Smooth muscle cell (in vitro differentiated cells): ENCODE results near the gene HPCAL1. TPM values are rescaled to one million over a fixed set of nuclear protein-coding genes. Genes with fewer than 3 reads are reported as not detected.

Source experiments
- DNase-seq: peaks from one replicate; lab custom pipeline; 2025; ENCODE audit not compliant: unreplicated experiment; lab: John Stamatoyannopoulos, UW
- H2AFZ ChIP-seq: fragments of 200-600 bp; sonication (generic); 2 replicates; pipeline ENCODE4 v1.6.0; 2016; ENCODE audit warnings: antibody characterized with exemption, low read depth, mild to moderate bottlenecking
- H3F3A ChIP-seq: fragments of 200-600 bp; sonication (generic); 2 replicates; pipeline ENCODE4 v1.6.0; 2017; ENCODE audit warnings: antibody characterized with exemption, low read depth
- H3K27ac ChIP-seq: fragments of 200-600 bp; sonication (generic); 2 replicates; pipeline ENCODE4 v1.5.1; 2016; ENCODE audit warnings: low read depth, mild to moderate bottlenecking
- H3K27me3 ChIP-seq: fragments of 200-600 bp; sonication (generic); 2 replicates; pipeline ENCODE4 v1.6.1; 2016; ENCODE audit warnings: low read depth, mild to moderate bottlenecking
- H3K36me3 ChIP-seq: fragments of 200-600 bp; sonication (generic); 2 replicates; pipeline ENCODE4 v1.5.1; 2016; ENCODE audit warnings: low read depth
- H3K4me1 ChIP-seq: fragments of 200-600 bp; sonication (generic); 2 replicates; pipeline ENCODE4 v1.5.1; 2016; ENCODE audit warnings: low read depth
- H3K4me2 ChIP-seq: fragments of 200-600 bp; sonication (generic); 2 replicates; pipeline ENCODE4 v1.6.0; 2016; ENCODE audit warnings: mild to moderate bottlenecking
- H3K4me3 ChIP-seq: fragments of 200-600 bp; sonication (generic); 2 replicates; pipeline ENCODE4 v1.5.1; 2016; ENCODE audit warnings: mild to moderate bottlenecking
- H3K79me2 ChIP-seq: fragments of 200-600 bp; sonication (generic); 2 replicates; pipeline ENCODE4 v1.6.0; 2016; ENCODE audit warnings: low read depth, mild to moderate bottlenecking
- H3K9ac ChIP-seq: fragments of 200-600 bp; sonication (generic); 2 replicates; pipeline ENCODE4 v1.6.0; 2016; ENCODE audit warnings: low read depth
- H3K9me3 ChIP-seq: fragments of 200-600 bp; sonication (generic); replicated peaks from 2 replicates; pipeline ENCODE4 v1.5.1; 2016; ENCODE audit warnings: low read depth
- H4K20me1 ChIP-seq: fragments of 200-600 bp; sonication (generic); 2 replicates; pipeline ENCODE4 v1.6.0; 2016; ENCODE audit warnings: low read depth
- CTCF ChIP-seq: fragments of 200-600 bp; sonication (generic); IDR thresholded peaks from 2 replicates; pipeline ENCODE4 v1.5.1; 2017; ENCODE audit warnings: borderline replicate concordance, mild to moderate bottlenecking, antibody characterized with exemption; ENCODE audit not compliant: insufficient read depth, poor library complexity, severe bottlenecking
- WGBS: methylation state at CpG from one replicate; pipeline ENCODE4 v1.1.7; 2016; ENCODE audit warnings: low lambda C conversion rate; 5-methylcytosine and 5-hydroxymethylcytosine counted together
- polyA plus RNA-seq: library from polyadenylated mRNA; unstranded; fragments of >200 nt; fragmentation: Nextera tagmentation; extraction: Ambion mirVana; gene quantifications from 2 replicates; pipeline ENCODE4 v1.2.1, GENCODE V29; 2016
- total RNA-seq: library from RNA; depleted of rRNA; stranded (reverse); fragments of >200 nt; gene quantifications from 2 replicates; pipeline ENCODE4 v1.2.3, GENCODE V29; 2014

HPCAL1 gene
- total and polyA plus RNA-seq, 2 experiments from 2014 or later = 11.7 to 15.8 TPM

DNA sequence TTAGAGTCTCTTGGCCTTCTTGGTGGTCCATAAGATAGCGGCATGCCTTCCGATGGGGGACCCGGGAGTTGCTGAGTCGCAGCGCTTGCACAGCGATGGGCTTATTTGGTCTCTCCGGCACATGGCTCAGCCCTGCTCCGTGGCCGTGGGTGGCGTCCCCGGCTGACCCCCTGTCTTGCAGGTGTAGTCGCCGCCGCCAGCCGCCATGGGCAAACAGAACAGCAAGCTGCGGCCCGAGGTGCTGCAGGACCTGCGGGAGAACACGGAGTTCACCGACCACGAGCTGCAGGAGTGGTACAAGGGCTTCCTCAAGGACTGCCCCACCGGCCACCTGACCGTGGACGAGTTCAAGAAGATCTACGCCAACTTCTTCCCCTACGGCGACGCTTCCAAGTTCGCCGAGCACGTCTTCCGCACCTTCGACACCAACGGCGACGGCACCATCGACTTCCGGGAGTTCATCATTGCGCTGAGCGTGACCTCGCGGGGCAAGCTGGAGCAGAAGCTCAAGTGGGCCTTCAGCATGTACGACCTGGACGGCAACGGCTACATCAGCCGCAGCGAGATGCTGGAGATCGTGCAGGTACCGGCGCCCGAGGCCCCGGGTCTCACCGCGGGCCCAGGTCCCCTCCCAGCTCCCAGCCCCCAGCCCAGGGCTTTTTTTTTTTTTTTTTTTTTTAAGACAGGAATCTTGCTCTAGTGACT lies 117.0 kb downstream of the HPCAL1 start:
- no peaks in the 10 kb centered on the region for H3K27me3 ChIP-seq
- 94% methylated on average over 48 of the region's 54 CpGs for WGBS

DNA sequence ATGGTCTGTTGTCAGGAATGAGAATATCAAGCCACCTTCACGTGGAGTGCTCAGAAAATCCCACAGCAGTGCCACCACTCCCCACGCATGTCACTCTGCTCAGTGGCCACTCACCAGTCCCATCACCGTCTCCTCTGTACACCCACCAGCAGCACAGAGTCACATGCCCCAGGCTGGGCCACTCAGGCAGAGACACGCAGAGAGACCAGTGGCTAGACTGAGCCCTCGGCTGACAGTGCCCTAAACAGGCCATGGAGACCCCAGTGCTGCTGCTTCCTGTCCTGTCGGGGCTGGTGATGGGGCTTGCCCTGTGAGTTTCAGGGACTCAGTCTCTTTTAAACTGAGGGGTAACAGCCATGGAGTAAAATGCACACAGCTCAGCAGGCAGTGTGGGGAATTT lies 119.5 kb downstream of the HPCAL1 start:
- H3K9ac ChIP-seq = no peak overlapping the region
- TF ChIP-seq CTCF = no peak
- H3K27ac ChIP-seq = no peak overlapping the region
- WGBS = 90% methylated on average over 6 of the region's 6 CpGs
- H3K9me3 ChIP-seq = no peaks in the 10 kb centered on the region
- H3K4me3 ChIP-seq = no peak overlapping the region
- no peak overlapping the region for H2AFZ ChIP-seq
- no peaks in the 10 kb centered on the region for H3K4me1 ChIP-seq
- DNase-seq = no peak
- H3K36me3 ChIP-seq = no peaks in the 10 kb centered on the region
- no peaks in the 10 kb centered on the region for H3K27me3 ChIP-seq
- H3F3A ChIP-seq = no peaks in the 10 kb centered on the region
- H4K20me1 ChIP-seq = no peaks in the 10 kb centered on the region
- H3K4me2 ChIP-seq = no peak overlapping the region
- H3K79me2 ChIP-seq = no peaks in the 10 kb centered on the region

More for the DNA sequence above, 117.0 kb downstream of the HPCAL1 start:
- TF ChIP-seq CTCF = no peak
- Histone ChIP-seq H3K27ac (no peak overlapping the region), H3K9me3 (no peaks in the 10 kb centered on the region), H3K36me3 (no peaks in the 10 kb centered on the region), H3F3A (no peaks in the 10 kb centered on the region), H3K4me2 (no peak overlapping the region), H4K20me1 (no peaks in the 10 kb centered on the region), H3K9ac (no peak overlapping the region), H3K4me3 (no peak overlapping the region), H2AFZ (no peak overlapping the region), H3K4me1 (no peaks in the 10 kb centered on the region), H3K79me2 (no peaks in the 10 kb centered on the region)
- no peak for DNase-seq

GRCh38 chr2:10422732-10423399 lies 120.2 kb downstream of the HPCAL1 start:
- Histone ChIP-seq H4K20me1 (no peaks in the 10 kb centered on the region), H3K27me3 (no peaks in the 10 kb centered on the region), H2AFZ (no peak overlapping the region), H3F3A (no peaks in the 10 kb centered on the region), H3K9me3 (no peaks in the 10 kb centered on the region), H3K36me3 (no peaks in the 10 kb centered on the region), H3K4me2 (no peak overlapping the region), H3K4me1 (no peaks in the 10 kb centered on the region), H3K79me2 (no peaks in the 10 kb centered on the region), H3K4me3 (no peak overlapping the region), H3K9ac (no peak overlapping the region), H3K27ac (no peak overlapping the region)
- no peak for DNase-seq
- WGBS = 92% methylated on average over 24 of the region's 24 CpGs
- TF ChIP-seq CTCF = no peak

GRCh38 chr2:10423400-10423774 lies 120.7 kb downstream of the HPCAL1 start:
- no peak overlapping the region for H3K4me3 ChIP-seq
- no peaks in the 10 kb centered on the region for H3K36me3 ChIP-seq
- H3K27ac ChIP-seq = no peak overlapping the region
- H3K9ac ChIP-seq = no peak overlapping the region
- H2AFZ ChIP-seq = no peak overlapping the region
- no peaks in the 10 kb centered on the region for H3K4me1 ChIP-seq
- H3K27me3 ChIP-seq = no peaks in the 10 kb centered on the region
- no peaks in the 10 kb centered on the region for H3F3A ChIP-seq
- no peaks in the 10 kb centered on the region for H4K20me1 ChIP-seq
- TF ChIP-seq CTCF = no peak
- WGBS = 86% methylated on average over 6 of the region's 6 CpGs
- H3K79me2 ChIP-seq = no peaks in the 10 kb centered on the region
- DNase-seq = no peak
- no peak overlapping the region for H3K4me2 ChIP-seq
- no peaks in the 10 kb centered on the region for H3K9me3 ChIP-seq
